HepG2 (cell line): Measurements from ENCODE around the gene MNAT1. TPM values are rescaled to one million over a fixed set of nuclear protein-coding genes. Genes with fewer than 3 reads are reported as not detected.

Experiments used
- BCL3 ChIP-seq: sonication (generic); formaldehyde crosslinking; IDR thresholded peaks from 2 replicates; pipeline ENCODE4 v1.5.1; 2020; ENCODE audit warnings: mild to moderate bottlenecking, missing genetic modification reagents, moderate library complexity
- IRF2 ChIP-seq: IDR thresholded peaks from 2 replicates; pipeline ENCODE4 v1.6.1; 2018; ENCODE audit warnings: missing genetic modification reagents, missing compliant biosample characterization
- KDM2A ChIP-seq: sonication (generic); formaldehyde crosslinking; IDR thresholded peaks from 2 replicates; pipeline ENCODE4 v1.4.0; 2020; ENCODE audit warnings: low read depth, missing genetic modification reagents, borderline replicate concordance
- KLF11 ChIP-seq: IDR thresholded peaks from 2 replicates; pipeline ENCODE4 v1.6.1; 2016; ENCODE audit warnings: missing compliant biosample characterization
- NBN ChIP-seq: fragments of 450-650 bp; conservative IDR thresholded peaks from 2 replicates; pipeline ENCODE4 v1.6.1; 2017
- REXO4 ChIP-seq: sonication (generic); formaldehyde crosslinking; IDR thresholded peaks from 2 replicates; pipeline ENCODE4 v1.8.0; 2022; ENCODE audit warnings: missing genetic modification reagents, mild to moderate bottlenecking, borderline replicate concordance
- SMARCC2 ChIP-seq: fragments of 450-650 bp; IDR thresholded peaks from 2 replicates; pipeline ENCODE4 v1.6.1; 2017; ENCODE audit warnings: antibody characterized with exemption, mild to moderate bottlenecking
- ZBTB7B ChIP-seq: sonication (generic); formaldehyde crosslinking; IDR thresholded peaks from 2 replicates; pipeline ENCODE4 v1.4.0; 2020; ENCODE audit warnings: missing genetic modification reagents
- ZFX ChIP-seq: sonication (generic); formaldehyde crosslinking; IDR thresholded peaks from 2 replicates; pipeline ENCODE4 v1.4.0; 2020; ENCODE audit warnings: mild to moderate bottlenecking, low read depth, missing genetic modification reagents, moderate library complexity
- ZGPAT ChIP-seq: IDR thresholded peaks from 2 replicates; pipeline ENCODE4 v1.6.1; 2016; ENCODE audit warnings: mild to moderate bottlenecking
- ZNF501 ChIP-seq: sonication (generic); formaldehyde crosslinking; IDR thresholded peaks from 2 replicates; pipeline ENCODE4 v1.5.1; 2020; ENCODE audit warnings: mild to moderate bottlenecking, moderate library complexity, missing genetic modification reagents
- ZNF781 ChIP-seq: sonication (generic); formaldehyde crosslinking; IDR thresholded peaks from 2 replicates; pipeline ENCODE4 v1.5.1; 2020; ENCODE audit warnings: borderline replicate concordance, mild to moderate bottlenecking, missing genetic modification reagents; ENCODE audit errors: not compliant biosample characterization
- ZSCAN25 ChIP-seq: sonication (generic); formaldehyde crosslinking; IDR thresholded peaks from 2 replicates; pipeline ENCODE4 v1.8.0; 2022; ENCODE audit warnings: mild to moderate bottlenecking, missing genetic modification reagents
- ZSCAN9 ChIP-seq: IDR thresholded peaks from 2 replicates; pipeline ENCODE4 v1.6.1; 2016; ENCODE audit warnings: borderline replicate concordance
- polyA plus RNA-seq, 8 experiments: library from polyadenylated mRNA; depleted of rRNA in 3 of 8; stranded (reverse) in 7 of 8; unstranded in 1 of 8; fragments of >200 nt; fragmentation: Illumina TruSeq in 4 of 8; extraction: Trizol in 4 of 8; gene quantifications; 2 replicates each; pipeline versions ENCODE4 v1.2.1 to v1.2.3, GENCODE V29; 2011 to 2016; ENCODE audit warnings: low read depth in 4 of 8, missing spikeins in 1 of 8, mixed read lengths in 1 of 8; ENCODE audit not compliant: insufficient read depth in 1 of 8
- total RNA-seq, 5 experiments: library from RNA; depleted of rRNA; stranded (reverse); fragments of >200 nt; fragmentation: Illumina TruSeq; extraction: Trizol; gene quantifications; 2 replicates each; pipeline ENCODE4 v1.2.3, GENCODE V29; 2016; ENCODE audit warnings: low read depth in 1 of 5
- TF ChIP-seq, protein P1 (sequence below): sonication (generic); formaldehyde crosslinking; IDR thresholded peaks from 2 replicates; pipeline ENCODE4 v1.8.1; 2022; ENCODE audit warnings: low read depth, mild to moderate bottlenecking, missing genetic modification reagents
- TF ChIP-seq, protein P2 (sequence below): IDR thresholded peaks from 2 replicates; pipeline ENCODE4 v1.6.1; 2016; ENCODE audit warnings: low read depth

Gene MNAT1
- total and polyA plus RNA-seq, 2 of the 13 experiments (the other 11 are each of a cell fraction or from before 2014, with no cell fraction given) = 49.2 to 94.8 TPM

- TF ChIP-seq NBN (no peak), REXO4 (CRISPR knock-in tag) (no peak), ZSCAN25 (CRISPR knock-in tag) (0 out of 2 replicates have a peak, but pooled peaks have one; percentile 45), ZBTB7B (CRISPR knock-in tag) (peak; percentile 30; the same call in 1 of the 2 replicates), SMARCC2 (no peak), ZNF781 (CRISPR knock-in tag) (peak; percentile 25), BCL3 (CRISPR knock-in tag) (no peak), IRF2 (CRISPR knock-in tag) (0 out of 2 replicates have a peak, but pooled peaks have one; percentile 21), ZFX (CRISPR knock-in tag) (peak; percentile 55), ZGPAT (CRISPR knock-in tag) (peak; percentile 25; the same call in 1 of the 2 replicates), ZNF501 (no peak), ZSCAN9 (CRISPR knock-in tag) (peak; percentile 38; the same call in 1 of the 2 replicates), KLF11 (CRISPR knock-in tag) (0 out of 2 replicates have a peak, but pooled peaks have one; percentile 40), KDM2A (CRISPR knock-in tag) (peak; percentile 65; the same call in 1 of the 2 replicates)
- TF ChIP-seq, protein P1, sequence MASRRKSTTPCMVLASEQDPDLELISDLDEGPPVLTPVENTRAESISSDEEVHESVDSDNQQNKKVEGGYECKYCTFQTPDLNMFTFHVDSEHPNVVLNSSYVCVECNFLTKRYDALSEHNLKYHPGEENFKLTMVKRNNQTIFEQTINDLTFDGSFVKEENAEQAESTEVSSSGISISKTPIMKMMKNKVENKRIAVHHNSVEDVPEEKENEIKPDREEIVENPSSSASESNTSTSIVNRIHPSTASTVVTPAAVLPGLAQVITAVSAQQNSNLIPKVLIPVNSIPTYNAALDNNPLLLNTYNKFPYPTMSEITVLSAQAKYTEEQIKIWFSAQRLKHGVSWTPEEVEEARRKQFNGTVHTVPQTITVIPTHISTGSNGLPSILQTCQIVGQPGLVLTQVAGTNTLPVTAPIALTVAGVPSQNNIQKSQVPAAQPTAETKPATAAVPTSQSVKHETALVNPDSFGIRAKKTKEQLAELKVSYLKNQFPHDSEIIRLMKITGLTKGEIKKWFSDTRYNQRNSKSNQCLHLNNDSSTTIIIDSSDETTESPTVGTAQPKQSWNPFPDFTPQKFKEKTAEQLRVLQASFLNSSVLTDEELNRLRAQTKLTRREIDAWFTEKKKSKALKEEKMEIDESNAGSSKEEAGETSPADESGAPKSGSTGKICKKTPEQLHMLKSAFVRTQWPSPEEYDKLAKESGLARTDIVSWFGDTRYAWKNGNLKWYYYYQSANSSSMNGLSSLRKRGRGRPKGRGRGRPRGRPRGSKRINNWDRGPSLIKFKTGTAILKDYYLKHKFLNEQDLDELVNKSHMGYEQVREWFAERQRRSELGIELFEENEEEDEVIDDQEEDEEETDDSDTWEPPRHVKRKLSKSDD (CRISPR knock-in tag) = no peak
- TF ChIP-seq, protein P2, sequence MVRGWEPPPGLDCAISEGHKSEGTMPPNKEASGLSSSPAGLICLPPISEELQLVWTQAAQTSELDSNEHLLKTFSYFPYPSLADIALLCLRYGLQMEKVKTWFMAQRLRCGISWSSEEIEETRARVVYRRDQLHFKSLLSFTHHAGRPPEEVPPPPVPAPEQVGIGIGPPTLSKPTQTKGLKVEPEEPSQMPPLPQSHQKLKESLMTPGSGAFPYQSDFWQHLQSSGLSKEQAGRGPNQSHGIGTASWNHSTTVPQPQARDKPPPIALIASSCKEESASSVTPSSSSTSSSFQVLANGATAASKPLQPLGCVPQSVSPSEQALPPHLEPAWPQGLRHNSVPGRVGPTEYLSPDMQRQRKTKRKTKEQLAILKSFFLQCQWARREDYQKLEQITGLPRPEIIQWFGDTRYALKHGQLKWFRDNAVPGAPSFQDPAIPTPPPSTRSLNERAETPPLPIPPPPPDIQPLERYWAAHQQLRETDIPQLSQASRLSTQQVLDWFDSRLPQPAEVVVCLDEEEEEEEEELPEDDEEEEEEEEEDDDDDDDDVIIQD (CRISPR knock-in tag) = peak; percentile 38; the same call in 1 of the 2 replicates
These were observed 10.5 kb upstream of the MNAT1 start, which contains the start of gene SIX4 (continued) for GRCh38 chr14:60723907-60724618.
